NCI-H1105 treated with DMSO at 0.1 percent for 48 hours (cell line): ENCODE results near the gene PIERCE2.
A peak's percentile ranks its signal among the peaks of the same experiment; 100 is the strongest.
"Not testable (repeated sequence)": the region's sequence is repeated elsewhere in the genome, so short reads cannot be mapped to it uniquely, and the experiment has no call there.

Experiments used
- DNase-seq: peaks from one replicate; lab custom pipeline; 2025; lab: John Stamatoyannopoulos, UW

Gene PIERCE2

GRCh38 chr15:55434989-55435825 is 26.9 kb downstream of the PIERCE2 start:
- peak; percentile 21 for DNase-seq

- not testable (repeated sequence) for DNase-seq
Measured at GRCh38 chr15:55443141-55443540, 34.8 kb downstream of the PIERCE2 start.

GRCh38 chr15:55445936-55446335 is 37.6 kb downstream of the PIERCE2 start:
- not testable (repeated sequence) for DNase-seq

- not testable (repeated sequence) for DNase-seq
Measured at GRCh38 chr15:55446379-55447029, 38.2 kb downstream of the PIERCE2 start.

GRCh38 chr15:55447030-55447394 is 38.7 kb downstream of the PIERCE2 start:
- not testable (repeated sequence) for DNase-seq

- peak; percentile 87 for DNase-seq
Measured at GRCh38 chr15:55457401-55458022, 49.2 kb downstream of the PIERCE2 start.

- DNase-seq: no peak
Measured at GRCh38 chr15:55461447-55461846, 53.2 kb downstream of the PIERCE2 start.

- DNase-seq: no peak
Measured at GRCh38 chr15:55468321-55468720, 60.0 kb downstream of the PIERCE2 start.
